Activated T-cell treated with anti-CD3 and anti-CD28 coated beads, Interleukin-2, amount 50 U/mL, for 1 hour (primary cell): ENCODE data around the gene EFCAB8.

Source experiments
- DNase-seq: peaks from one replicate; pipeline ENCODE4 v3.0.0-alpha.2; 2020

Gene EFCAB8

GRCh38 chr20:33010674-33011449 lies 152.1 kb downstream of the EFCAB8 start:
- DNase-seq, result no peak
